Lower lobe of right lung (tissue), 2 donors: Measurements from ENCODE around the gene ETV6. TPM values are rescaled to one million over a fixed set of nuclear protein-coding genes. Genes with fewer than 3 reads are reported as not detected.
A peak's percentile ranks its signal among the peaks of the same experiment; 100 is the strongest.

Source experiments
- ATAC-seq, 2 donors: fragments of 200-7000 bp; cut with Tn5 transposase; one replicate each; pipeline ENCODE4 v1.9.1; 2020 to 2022; ENCODE audit warnings: mild to moderate bottlenecking in 2 of 2, moderate library complexity in 2 of 2
- DNase-seq: peaks from one replicate; pipeline ENCODE4 v3.0.0-alpha.2; 2020
- H3K27ac ChIP-seq: fragments of 200-600 bp; one replicate; pipeline ENCODE4 v1.8.0; 2022
- H3K27me3 ChIP-seq: fragments of 200-600 bp; one replicate; pipeline ENCODE4 v1.8.0; 2022; ENCODE audit warnings: low read depth
- H3K36me3 ChIP-seq: fragments of 200-600 bp; one replicate; pipeline ENCODE4 v1.8.0; 2022; ENCODE audit warnings: mild to moderate bottlenecking
- H3K4me1 ChIP-seq: fragments of 200-600 bp; one replicate; pipeline ENCODE4 v1.8.0; 2022
- H3K4me3 ChIP-seq: fragments of 200-600 bp; one replicate; pipeline ENCODE4 v1.8.0; 2022; ENCODE audit warnings: mild to moderate bottlenecking
- H3K9me3 ChIP-seq: fragments of 200-600 bp; one replicate; pipeline ENCODE4 v1.8.0; 2022
- intact Hi-C: fragments of 100-400 bp; cut with DNase I; formaldehyde crosslinking; loops from one replicate; pipeline ENCODE4 v1.11.0; 2022
- total RNA-seq: library from RNA; stranded (reverse); fragmentation: NEBNext Ultra II Directional; extraction: Animal tissue kit (Norgen Biotek cat#: 25700); gene quantifications from one replicate; pipeline ENCODE4 v1.2.1, GENCODE V29; 2021
- TF ChIP-seq, protein P1 (sequence below): fragments of 200-600 bp; IDR thresholded peaks from one replicate; pipeline ENCODE4 v1.8.0; 2022; ENCODE audit warnings: antibody characterized with exemption, mild to moderate bottlenecking
- donor health status: DM: no; HTN: yes; CAD: no; lungs with severe emphysema.

The ETV6 gene
- total RNA-seq, 1 donor from 2014 or later = 48.4 TPM

DNA sequence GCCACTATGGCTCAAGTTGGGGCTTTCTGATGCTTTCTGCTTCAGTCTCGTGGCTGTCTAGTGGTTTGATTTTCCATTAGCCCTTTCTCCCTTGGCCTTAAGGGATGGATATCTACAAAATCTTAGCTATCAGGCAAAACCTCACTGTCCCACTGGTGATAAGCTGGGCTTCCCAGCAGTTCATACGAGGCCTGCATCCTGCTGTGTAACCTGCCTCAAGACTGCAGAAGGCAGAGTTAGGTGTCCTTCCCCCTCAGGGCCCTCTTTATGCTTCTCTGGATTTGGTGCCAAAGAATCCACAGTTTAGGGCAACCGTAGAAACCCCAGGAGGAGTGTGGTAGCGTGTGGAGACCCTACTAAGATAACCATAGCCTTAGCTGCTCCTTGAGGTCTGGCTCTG lies 38.9 kb downstream of the ETV6 start:
- H3K4me3 ChIP-seq = no peak overlapping the region
- peaks cover 55% of the 10 kb centered on the region for H3K4me1 ChIP-seq
- DNase-seq = no peak
- TF ChIP-seq, protein P1, sequence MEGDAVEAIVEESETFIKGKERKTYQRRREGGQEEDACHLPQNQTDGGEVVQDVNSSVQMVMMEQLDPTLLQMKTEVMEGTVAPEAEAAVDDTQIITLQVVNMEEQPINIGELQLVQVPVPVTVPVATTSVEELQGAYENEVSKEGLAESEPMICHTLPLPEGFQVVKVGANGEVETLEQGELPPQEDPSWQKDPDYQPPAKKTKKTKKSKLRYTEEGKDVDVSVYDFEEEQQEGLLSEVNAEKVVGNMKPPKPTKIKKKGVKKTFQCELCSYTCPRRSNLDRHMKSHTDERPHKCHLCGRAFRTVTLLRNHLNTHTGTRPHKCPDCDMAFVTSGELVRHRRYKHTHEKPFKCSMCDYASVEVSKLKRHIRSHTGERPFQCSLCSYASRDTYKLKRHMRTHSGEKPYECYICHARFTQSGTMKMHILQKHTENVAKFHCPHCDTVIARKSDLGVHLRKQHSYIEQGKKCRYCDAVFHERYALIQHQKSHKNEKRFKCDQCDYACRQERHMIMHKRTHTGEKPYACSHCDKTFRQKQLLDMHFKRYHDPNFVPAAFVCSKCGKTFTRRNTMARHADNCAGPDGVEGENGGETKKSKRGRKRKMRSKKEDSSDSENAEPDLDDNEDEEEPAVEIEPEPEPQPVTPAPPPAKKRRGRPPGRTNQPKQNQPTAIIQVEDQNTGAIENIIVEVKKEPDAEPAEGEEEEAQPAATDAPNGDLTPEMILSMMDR = no peak
- peak in 1 of 2 donors; percentile 34 for ATAC-seq
- no peak overlapping the region for H3K27ac ChIP-seq
- intact Hi-C loops = no loop called here
- no peaks in the 10 kb centered on the region for H3K36me3 ChIP-seq
- no peaks in the 10 kb centered on the region for H3K27me3 ChIP-seq
- H3K9me3 ChIP-seq = no peaks in the 10 kb centered on the region

- TF ChIP-seq, protein P1 = no peak
- Histone ChIP-seq H3K4me3 (no peak overlapping the region), H3K36me3 (no peaks in the 10 kb centered on the region), H3K27ac (no peak overlapping the region), H3K27me3 (no peaks in the 10 kb centered on the region), H3K9me3 (no peaks in the 10 kb centered on the region), H3K4me1 (peaks cover 51% of the 10 kb centered on the region)
- intact Hi-C loops = no loop called here
- DNase-seq (no peak), ATAC-seq (no peak)
These were observed 39.4 kb downstream of the ETV6 start for GRCh38 chr12:11688831-11689230.

DNA sequence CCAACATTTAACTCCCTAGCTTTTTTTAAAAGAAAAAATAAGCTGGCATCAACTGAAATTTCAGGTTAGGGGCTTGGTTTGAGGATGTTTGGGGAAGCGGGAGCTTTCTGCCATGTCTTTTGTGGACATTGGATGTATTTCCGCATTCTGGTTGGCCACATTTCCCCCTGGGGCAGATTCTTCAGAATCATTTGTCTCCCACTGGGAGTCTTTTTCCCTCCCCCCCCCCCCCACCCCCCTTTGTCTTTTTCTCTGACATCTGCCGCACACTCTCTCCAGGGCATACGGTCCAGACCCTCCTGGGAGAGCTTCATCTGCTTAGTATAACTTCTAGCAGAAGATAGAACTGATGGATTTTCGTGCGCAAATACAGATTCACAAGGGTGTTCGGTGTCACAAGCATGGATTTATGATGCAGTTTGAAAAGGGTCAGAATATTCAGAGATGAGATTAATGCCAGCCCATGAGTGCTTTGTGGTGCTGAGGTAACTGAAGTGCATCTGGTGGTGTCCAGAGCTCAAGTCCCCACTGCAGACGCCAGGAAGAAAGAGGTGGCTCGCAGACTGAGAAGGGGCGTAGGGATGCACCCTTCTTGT lies 40.2 kb downstream of the ETV6 start:
- Histone ChIP-seq H3K36me3 (no peaks in the 10 kb centered on the region), H3K27ac (no peak overlapping the region)
- ATAC-seq = no peak

GRCh38 chr12:11693067-11693466 lies 43.6 kb downstream of the ETV6 start:
- no peak overlapping the region for H3K27ac ChIP-seq
- DNase-seq (no peak), ATAC-seq (peak in 1 of 2 donors; percentile 19)
- no peaks in the 10 kb centered on the region for H3K36me3 ChIP-seq
- H3K4me1 ChIP-seq = peaks cover 11% of the 10 kb centered on the region
- H3K27me3 ChIP-seq = no peaks in the 10 kb centered on the region
- intact Hi-C loops = no loop called here
- TF ChIP-seq, protein P1 = no peak
- no peak overlapping the region for H3K4me3 ChIP-seq
- H3K9me3 ChIP-seq = no peaks in the 10 kb centered on the region

More for the DNA sequence above, 40.2 kb downstream of the ETV6 start:
- no peak for DNase-seq
- TF ChIP-seq, protein P1 = no peak
- H3K27me3 ChIP-seq = no peaks in the 10 kb centered on the region
- H3K9me3 ChIP-seq = no peaks in the 10 kb centered on the region
- H3K4me3 ChIP-seq = no peak overlapping the region
- intact Hi-C loops = no loop called here
- H3K4me1 ChIP-seq = peaks cover 42% of the 10 kb centered on the region

DNA sequence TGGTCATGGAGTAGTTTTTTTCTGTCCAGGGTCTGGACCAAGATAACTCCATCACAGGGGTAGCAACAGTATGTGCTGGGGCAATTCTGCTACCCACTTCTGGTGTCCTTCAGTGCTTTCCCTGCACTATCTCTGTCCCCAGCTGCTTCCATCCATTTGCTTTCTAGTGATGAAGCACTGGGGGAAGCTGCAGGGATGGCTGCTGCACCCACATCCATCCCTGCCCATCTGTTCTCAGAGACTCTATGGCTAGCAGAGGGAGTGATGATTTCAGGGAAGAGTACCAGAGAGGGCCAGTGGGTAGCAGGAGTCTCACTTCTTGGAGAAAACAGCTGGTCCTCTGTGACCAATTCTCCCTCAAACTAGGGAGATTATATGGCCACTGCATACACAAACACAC lies 44.1 kb downstream of the ETV6 start:
- H3K27ac ChIP-seq = no peak overlapping the region
- H3K27me3 ChIP-seq = no peaks in the 10 kb centered on the region
- no peaks in the 10 kb centered on the region for H3K9me3 ChIP-seq
- intact Hi-C loops = no loop called here
- ATAC-seq = no peak
- TF ChIP-seq, protein P1 = no peak
- H3K36me3 ChIP-seq = no peaks in the 10 kb centered on the region
- no peak for DNase-seq
- H3K4me3 ChIP-seq = no peak overlapping the region
- peaks cover 6% of the 10 kb centered on the region for H3K4me1 ChIP-seq
